Endothelial cell of umbilical vein (primary cell): Measurements from ENCODE around the gene CPNE9. TPM values are rescaled to one million over a fixed set of nuclear protein-coding genes. Genes with fewer than 3 reads are reported as not detected.

Experiments used
- BruUV-seq: library from RNA; stranded (reverse); fragments of 400-500 nt; replicated peaks from 2 replicates; lab custom pipeline; 2021; lab: Mats Ljungman, UMichigan
- CTCF ChIA-PET: fragments of 300-600, 350-600 bp; sonication (Branson Sonifier 250); formaldehyde crosslinking; loops from one replicate; lab custom pipeline; 2021; ENCODE audit warnings: antibody characterized with exemption, inconsistent platforms; lab: Charles Lee
- POLR2A ChIA-PET: fragments of 300-600, 350-600 bp; sonication (Branson Sonifier 250); formaldehyde crosslinking; loops from one replicate; lab custom pipeline; 2021; ENCODE audit warnings: antibody characterized with exemption, inconsistent platforms; lab: Charles Lee
- DNase-seq: peaks from one replicate; pipeline ENCODE4 v3.0.0-alpha.2; 2011; ENCODE audit warnings: low read depth, low spot score
- FAIRE-seq: peaks from 2 replicates; lab custom pipeline; 2011; peaks lifted over from hg19 to GRCh38; lab: Jason Lieb, UNC
- H2AFZ ChIP-seq: 2 replicates; pipeline ENCODE4 v1.6.0; 2012; ENCODE audit warnings: low read depth, low read length, control low read depth, inconsistent platforms
- H3K27ac ChIP-seq: 2 replicates; pipeline ENCODE4 v1.5.1; 2011; ENCODE audit warnings: low read depth, mild to moderate bottlenecking, control low read depth, low read length, moderate library complexity; ENCODE audit not compliant: insufficient read depth
- H3K27me3 ChIP-seq, 2 experiments: 2 replicates each; pipeline versions ENCODE4 v1.6.0 to v1.6.1; 2011; ENCODE audit warnings: low read length in 2 of 2, mixed read lengths in 1 of 2; ENCODE audit not compliant: control insufficient read depth in 2 of 2, insufficient read depth in 2 of 2
- H3K36me3 ChIP-seq, 2 experiments: 2 replicates in 1 of 2; 3 replicates in 1 of 2; pipeline ENCODE4 v1.5.1; 2011; ENCODE audit warnings: low read length in 2 of 2, mild to moderate bottlenecking in 1 of 2, moderate library complexity in 1 of 2; ENCODE audit not compliant: control insufficient read depth in 2 of 2, insufficient read depth in 2 of 2; ENCODE audit errors: extremely low read depth in 1 of 2
- H3K4me1 ChIP-seq: 3 replicates; pipeline ENCODE4 v1.5.1; 2011; ENCODE audit warnings: mild to moderate bottlenecking, low read length; ENCODE audit not compliant: control insufficient read depth, insufficient read depth; ENCODE audit errors: extremely low read depth
- H3K4me2 ChIP-seq: 2 replicates; pipeline ENCODE4 v1.6.1; 2011; ENCODE audit warnings: low read length, control low read depth, mixed read lengths; ENCODE audit not compliant: insufficient read depth
- H3K4me3 ChIP-seq, 3 experiments: fragments of 200-600 bp in 1 of 3; sonication (generic), shearing (Covaris generic) in 1 of 3; replicated peaks in 1 of 3; 2 replicates each; pipeline ENCODE4 v1.5.1; 2011 to 2016; ENCODE audit warnings: control low read depth in 3 of 3, low read length in 3 of 3, mild to moderate bottlenecking in 2 of 3, inconsistent platforms in 1 of 3, low read depth in 1 of 3, moderate library complexity in 1 of 3; ENCODE audit not compliant: insufficient read depth in 1 of 3
- H3K79me2 ChIP-seq: 2 replicates; pipeline ENCODE4 v1.6.0; 2012; ENCODE audit warnings: low read length, inconsistent platforms; ENCODE audit not compliant: control insufficient read depth, insufficient read depth
- H3K9ac ChIP-seq: replicated peaks from 2 replicates; pipeline ENCODE3; 2011; ENCODE audit warnings: low read length, control low read depth; ENCODE audit not compliant: insufficient read depth; ENCODE audit errors: extremely low read depth
- H3K9me1 ChIP-seq: replicated peaks from 3 replicates; pipeline ENCODE4 v1.6.0; 2011; ENCODE audit warnings: mild to moderate bottlenecking, low read length; ENCODE audit not compliant: control insufficient read depth, insufficient read depth; ENCODE audit errors: extremely low read depth
- H3K9me3 ChIP-seq: replicated peaks from 2 replicates; pipeline ENCODE4 v1.5.1; 2012; ENCODE audit warnings: low read length, inconsistent platforms; ENCODE audit not compliant: control insufficient read depth, insufficient read depth
- H4K20me1 ChIP-seq: replicated peaks from 2 replicates; pipeline ENCODE3; 2011; ENCODE audit warnings: mild to moderate bottlenecking, low read length; ENCODE audit not compliant: control insufficient read depth, insufficient read depth; ENCODE audit errors: extremely low read depth
- FOS ChIP-seq: IDR thresholded peaks from 2 replicates; pipeline ENCODE4 v1.6.1; 2011; ENCODE audit warnings: mild to moderate bottlenecking, low read length, moderate library complexity, borderline replicate concordance; ENCODE audit not compliant: insufficient read depth
- GATA2 ChIP-seq: IDR thresholded peaks from 2 replicates; pipeline ENCODE4 v1.7.0; 2011; ENCODE audit warnings: low read depth, mild to moderate bottlenecking, moderate library complexity, mixed read lengths, low read length; ENCODE audit not compliant: insufficient read length, insufficient read depth
- JUN ChIP-seq: IDR thresholded peaks from 2 replicates; pipeline ENCODE4 v1.6.1; 2011; ENCODE audit warnings: borderline replicate concordance, low read depth; ENCODE audit not compliant: insufficient read length, insufficient read depth
- POLR2A ChIP-seq: IDR thresholded peaks from 2 replicates; pipeline ENCODE4 v1.6.1; 2012; ENCODE audit warnings: low read depth, mild to moderate bottlenecking, control low read depth, low read length
- POLR2AphosphoS5 ChIP-seq: IDR thresholded peaks from 2 replicates; pipeline ENCODE4 v1.6.1; 2012; ENCODE audit warnings: low read depth, mild to moderate bottlenecking, control low read depth, low read length, moderate library complexity; ENCODE audit not compliant: insufficient read depth
- dilution Hi-C: fragments of 300-500 bp; cut with MboI; formaldehyde crosslinking; loops from one replicate; pipeline ENCODE4 v1.15.0; 2019; ENCODE audit warnings: low sequenced_read_pairs; ENCODE audit not compliant: extremely low pct_ligation_motif_present
- intact Hi-C: fragments of 100-400 bp; cut with micrococcal nuclease; formaldehyde crosslinking; loops from one replicate; pipeline ENCODE4 v1.10.0; 2022
- polyA plus RNA-seq, 4 experiments: library from polyadenylated mRNA; depleted of rRNA in 3 of 4; stranded (reverse) in 3 of 4; unstranded in 1 of 4; fragments of >200 nt; gene quantifications; 2 replicates each; pipeline versions ENCODE4 v1.2.1 to v1.2.3, GENCODE V29; 2011 to 2012; ENCODE audit warnings: missing spikeins in 1 of 4
- total RNA-seq: library from RNA; stranded (reverse); gene quantifications from 2 replicates; pipeline ENCODE4 v1.2.3, GENCODE V29; 2021
- TF ChIP-seq, protein P1 (sequence below), 2 donors: IDR thresholded peaks; 1 replicate in 1 of 2; 2 replicates in 1 of 2; pipeline ENCODE4 v1.5.1; 2011; ENCODE audit warnings: low read length in 2 of 2, mild to moderate bottlenecking in 2 of 2, moderate library complexity in 2 of 2, control low read depth in 1 of 2, inconsistent platforms in 1 of 2, low read depth in 1 of 2; ENCODE audit not compliant: insufficient read depth in 1 of 2; ENCODE audit errors: extremely low read depth in 1 of 2
- TF ChIP-seq, protein P2 (sequence below): IDR thresholded peaks from 2 replicates; pipeline ENCODE4 v1.6.1; 2011; ENCODE audit not compliant: insufficient read depth, insufficient read length

Gene CPNE9
- total and polyA plus RNA-seq, 2 donors (not counting 3 experiments of a cell fraction or from before 2014, with no cell fraction given) = not detected

- Histone ChIP-seq H3K9me1 (no peaks in the 10 kb centered on the region), H3K4me2 (no peak overlapping the region), H3K4me1 (no peaks in the 10 kb centered on the region), H4K20me1 (no peaks in the 10 kb centered on the region), H3K9ac (no peak overlapping the region), H3K27me3 (peaks cover 2 to 7% of the 10 kb centered on the region in 2 experiments), H2AFZ (no peak overlapping the region), H3K79me2 (no peaks in the 10 kb centered on the region), H3K27ac (no peak overlapping the region), H3K9me3 (no peaks in the 10 kb centered on the region), H3K4me3 (no peak overlapping the region), H3K36me3 (no peaks in the 10 kb centered on the region)
- BruUV-seq = no TSS peak
- intact Hi-C loops (loop anchor here (1.0 to 5.0 kb wide), 4 partner anchors 14 to 229 kb away; partner anchors contain the start of genes ARPC4, BRPF1, CRELD1 and TADA3), dilution Hi-C loops (no loop called here)
- ChIA-PET CTCF (interaction anchor here (1.1 to 3.1 kb wide), 3 partner anchors 11 to 230 kb away, joined by 5 to 21 read pairs (median 15); partner anchors contain the start of gene CRELD1), POLR2A (no interaction called here)
- DNase-seq (no peak), FAIRE-seq (no peak)
- TF ChIP-seq POLR2AphosphoS5 (no peak), FOS (no peak), POLR2A (no peak), JUN (no peak), GATA2 (no peak)
- TF ChIP-seq, protein P1, sequence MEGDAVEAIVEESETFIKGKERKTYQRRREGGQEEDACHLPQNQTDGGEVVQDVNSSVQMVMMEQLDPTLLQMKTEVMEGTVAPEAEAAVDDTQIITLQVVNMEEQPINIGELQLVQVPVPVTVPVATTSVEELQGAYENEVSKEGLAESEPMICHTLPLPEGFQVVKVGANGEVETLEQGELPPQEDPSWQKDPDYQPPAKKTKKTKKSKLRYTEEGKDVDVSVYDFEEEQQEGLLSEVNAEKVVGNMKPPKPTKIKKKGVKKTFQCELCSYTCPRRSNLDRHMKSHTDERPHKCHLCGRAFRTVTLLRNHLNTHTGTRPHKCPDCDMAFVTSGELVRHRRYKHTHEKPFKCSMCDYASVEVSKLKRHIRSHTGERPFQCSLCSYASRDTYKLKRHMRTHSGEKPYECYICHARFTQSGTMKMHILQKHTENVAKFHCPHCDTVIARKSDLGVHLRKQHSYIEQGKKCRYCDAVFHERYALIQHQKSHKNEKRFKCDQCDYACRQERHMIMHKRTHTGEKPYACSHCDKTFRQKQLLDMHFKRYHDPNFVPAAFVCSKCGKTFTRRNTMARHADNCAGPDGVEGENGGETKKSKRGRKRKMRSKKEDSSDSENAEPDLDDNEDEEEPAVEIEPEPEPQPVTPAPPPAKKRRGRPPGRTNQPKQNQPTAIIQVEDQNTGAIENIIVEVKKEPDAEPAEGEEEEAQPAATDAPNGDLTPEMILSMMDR (IDR thresholded peaks at IDR 0.05; ENCODE audit: extremely low read depth in 1 of 2, insufficient read depth in 1 of 2, low read depth in 1 of 2, low read length in 2 of 2) = no peak
- TF ChIP-seq, protein P2, sequence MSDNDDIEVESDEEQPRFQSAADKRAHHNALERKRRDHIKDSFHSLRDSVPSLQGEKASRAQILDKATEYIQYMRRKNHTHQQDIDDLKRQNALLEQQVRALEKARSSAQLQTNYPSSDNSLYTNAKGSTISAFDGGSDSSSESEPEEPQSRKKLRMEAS = no peak
Measured at GRCh38 chr3:9716801-9717555, 13.3 kb downstream of the CPNE9 start.
